Measurements from ENCODE around the gene TMEM120B.
"Not testable (repeated sequence)": the region's sequence is repeated elsewhere in the genome, so short reads cannot be mapped to it uniquely, and the experiment has no call there.

The TMEM120B gene

DNA sequence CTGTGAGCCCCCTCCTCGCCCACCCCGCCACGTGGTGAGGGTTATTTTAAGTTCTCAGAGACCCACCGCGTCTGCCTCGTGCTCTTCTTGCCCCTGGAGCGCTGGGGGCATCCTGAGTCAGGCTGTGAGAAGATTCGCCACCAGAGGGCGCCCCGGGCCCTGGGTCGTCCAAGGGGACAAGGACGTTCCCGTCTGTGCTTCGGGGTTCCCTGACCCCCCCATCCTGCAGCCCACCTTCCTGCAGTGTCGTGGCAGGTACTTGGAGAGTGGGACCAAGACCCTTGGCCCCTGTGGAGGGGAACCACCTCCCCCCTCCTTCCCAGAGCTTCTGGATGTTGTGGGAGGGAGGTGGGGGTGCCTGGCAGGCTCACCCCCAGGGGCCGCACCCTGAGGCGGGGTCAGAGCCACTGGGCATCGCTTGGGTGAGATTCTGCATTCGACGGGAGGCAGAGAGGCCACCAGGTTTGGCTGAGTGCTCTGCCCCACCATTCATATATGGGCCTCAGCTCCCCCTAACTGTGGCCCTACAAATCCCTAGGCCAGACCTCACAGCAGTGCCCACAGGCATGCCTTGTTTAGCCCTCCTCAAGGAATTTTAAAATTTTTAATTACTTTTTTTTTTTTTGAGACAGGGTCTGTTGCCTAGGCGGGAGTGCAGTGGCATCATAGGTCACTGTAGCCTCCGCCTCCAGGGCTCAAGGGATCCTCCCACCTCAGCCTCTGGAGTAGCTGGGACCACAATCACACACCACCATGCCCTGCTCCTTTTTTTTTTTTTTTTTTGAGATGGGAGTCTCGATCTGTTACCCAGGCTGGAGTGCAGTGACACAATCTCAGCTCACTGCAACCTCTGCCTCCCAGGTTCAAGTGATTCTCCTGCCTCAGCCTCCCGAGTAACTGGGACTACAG is 63.9 kb downstream of the TMEM120B start:
- FAIRE-seq: no peak

- FAIRE-seq: no peak
Observed at GRCh38 chr12:121778567-121779421, 66.2 kb downstream of the TMEM120B start.

GRCh38 chr12:121779422-121779895 is 66.9 kb downstream of the TMEM120B start:
- FAIRE-seq: no peak

DNA sequence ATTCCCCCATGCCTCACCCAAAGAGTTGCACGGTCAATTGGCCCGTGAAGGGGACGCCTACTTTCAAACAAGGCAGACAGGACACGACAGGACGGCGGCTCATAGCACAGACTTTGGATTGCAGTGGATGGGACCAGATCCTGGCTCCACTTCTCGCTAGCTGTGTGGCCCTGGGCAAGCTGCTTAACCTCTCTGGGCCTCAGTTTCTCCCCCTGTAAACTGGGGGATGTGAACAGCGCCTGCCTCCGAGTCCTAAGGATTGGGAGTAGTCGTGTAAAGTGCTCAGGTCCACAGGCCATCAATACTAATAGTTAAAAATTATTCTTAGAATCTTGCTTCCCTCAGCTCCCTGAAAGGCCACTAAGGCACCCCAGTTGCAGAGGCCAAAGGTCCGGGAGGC is 67.9 kb downstream of the TMEM120B start:
- FAIRE-seq: no peak

GRCh38 chr12:121781484-121781997 is 69.0 kb downstream of the TMEM120B start:
- no peak for FAIRE-seq

GRCh38 chr12:121781998-121782979 is 69.7 kb downstream of the TMEM120B start:
- no peak for FAIRE-seq

GRCh38 chr12:121783766-121784165 is 71.2 kb downstream of the TMEM120B start:
- no peak for FAIRE-seq

GRCh38 chr12:121784460-121784859 is 71.9 kb downstream of the TMEM120B start:
- no peak for FAIRE-seq

DNA sequence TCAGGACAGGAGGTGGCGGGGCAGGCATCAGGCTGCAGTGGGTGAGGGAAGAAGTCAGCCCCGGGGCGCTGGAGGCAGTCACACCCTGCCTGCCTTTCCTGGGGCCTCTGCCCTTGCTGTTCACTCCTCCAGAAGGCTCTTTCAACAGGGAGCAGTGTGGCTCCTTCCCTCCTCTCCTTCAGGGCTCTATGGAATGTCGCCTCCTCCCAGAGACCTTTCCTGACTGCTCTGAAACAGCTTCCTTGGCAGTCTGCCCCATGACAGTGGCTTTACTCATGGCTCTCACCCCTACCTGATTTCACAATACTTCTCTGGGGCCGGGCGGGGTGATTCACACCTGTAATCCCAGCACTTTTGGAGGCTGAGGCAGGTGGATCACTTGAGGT is 73.9 kb downstream of the TMEM120B start:
- FAIRE-seq: no peak

GRCh38 chr12:121787063-121788025 is 74.8 kb downstream of the TMEM120B start:
- no peak for FAIRE-seq

DNA sequence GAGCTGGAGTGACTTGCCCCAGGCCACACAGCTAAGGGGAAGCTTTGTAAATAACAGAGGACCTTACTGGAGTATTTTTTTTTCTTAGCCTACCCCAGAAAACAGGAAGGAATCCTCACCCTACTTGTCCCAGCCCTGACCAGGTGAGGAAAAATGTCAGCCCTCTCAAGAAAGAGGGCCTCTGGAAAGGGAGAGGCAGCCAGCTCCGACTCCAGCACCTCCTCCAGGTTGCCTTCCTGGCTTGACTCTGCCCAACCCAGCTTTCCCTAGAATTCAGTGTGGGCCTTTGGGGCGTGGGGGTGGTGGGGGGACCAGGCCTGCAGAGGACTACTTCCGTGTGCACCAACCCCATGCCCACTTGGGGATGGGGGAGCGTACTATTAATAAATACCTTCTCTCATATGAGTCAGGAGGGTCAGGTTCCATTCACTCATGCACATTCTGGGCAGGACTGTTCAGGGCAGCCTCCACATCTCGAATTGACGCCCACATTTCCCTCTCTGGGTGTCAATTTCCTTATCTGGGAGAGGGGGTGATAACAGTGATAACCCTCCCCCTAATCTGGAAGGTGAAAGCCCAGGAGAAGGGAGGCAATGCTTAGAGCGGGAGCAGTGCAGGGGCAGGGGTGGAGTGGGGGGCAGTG is 75.7 kb downstream of the TMEM120B start:
- FAIRE-seq: no peak

DNA sequence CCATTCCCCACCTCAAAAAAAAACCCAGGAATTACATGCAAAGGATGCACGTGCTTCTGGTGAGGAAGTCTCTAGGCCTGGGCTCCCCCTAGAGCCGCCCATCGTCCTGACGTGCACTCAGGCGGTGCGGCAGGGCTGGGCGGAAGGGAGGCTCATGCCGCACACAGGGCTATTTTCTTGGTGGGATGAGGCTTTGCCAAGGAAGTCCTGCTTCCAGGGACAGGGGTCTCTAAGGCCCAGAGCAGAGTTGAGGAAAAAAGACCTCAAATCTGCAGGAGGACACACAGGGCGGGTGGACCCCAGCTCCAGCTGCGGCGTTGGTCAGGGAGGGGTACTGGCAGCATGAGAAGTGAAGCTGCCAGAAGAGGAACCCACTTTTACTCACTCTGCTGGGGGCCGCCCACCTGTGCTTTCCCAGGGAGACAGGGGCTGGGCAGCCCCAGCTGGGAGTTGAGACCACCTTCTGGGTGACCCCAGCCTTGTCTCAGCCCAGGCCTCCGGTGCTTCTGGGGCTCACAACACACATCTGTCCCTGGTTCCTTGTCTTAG is 76.8 kb downstream of the TMEM120B start:
- no peak for FAIRE-seq

- FAIRE-seq: no peak
Observed at GRCh38 chr12:121789800-121790728, 77.5 kb downstream of the TMEM120B start.

DNA sequence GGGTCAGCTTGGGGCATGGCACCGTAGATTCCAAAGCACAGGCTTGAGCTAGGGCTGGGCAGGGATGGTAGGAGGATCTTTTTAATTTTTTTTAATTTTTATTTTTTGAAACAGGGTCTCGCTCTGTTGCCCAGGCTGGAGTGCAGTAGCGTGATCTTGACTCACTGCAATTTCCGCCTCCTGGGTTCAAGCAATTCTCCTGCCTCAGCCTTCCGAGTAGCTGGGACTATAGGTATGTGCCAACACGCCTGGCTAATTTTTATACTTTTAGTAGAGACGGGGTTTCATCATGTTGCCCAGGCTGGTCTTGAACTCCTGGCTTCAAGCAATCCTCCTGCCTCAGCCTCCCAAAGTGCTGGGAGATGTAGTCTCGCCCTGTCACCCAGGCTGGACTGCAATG is 78.2 kb downstream of the TMEM120B start:
- not testable (repeated sequence) for FAIRE-seq

GRCh38 chr12:121791671-121792551 is 79.4 kb downstream of the TMEM120B start:
- no peak for FAIRE-seq

- FAIRE-seq: no peak
Observed at GRCh38 chr12:121792607-121793439, 80.3 kb downstream of the TMEM120B start.

- no peak for FAIRE-seq
Observed at GRCh38 chr12:121793440-121793837, 80.9 kb downstream of the TMEM120B start, which contains the start of gene RHOF. TSS of gene RHOF (minus strand) at chr12:121793688. CDS start at chr12:121793633, 55 bp downstream.
